GM12878 (cell line): ENCODE measurements around the gene SLC25A44. TPM values are rescaled to one million over a fixed set of nuclear protein-coding genes. Genes with fewer than 3 reads are reported as not detected.

ENCODE experiments used
- ATAC-seq: fragments of 200-7000 bp; cut with Tn5 transposase; 3 replicates; pipeline ENCODE4 v1.9.1; 2020; ENCODE audit warnings: mild to moderate bottlenecking, moderate library complexity
- BruUV-seq: library from RNA; stranded (reverse); fragments of 400-500 nt; replicated peaks from 2 replicates; lab custom pipeline; 2021; lab: Mats Ljungman, UMichigan
- CTCF ChIA-PET: fragments of 300-600 bp; sonication (Branson Sonifier 250); formaldehyde crosslinking; extraction: SDS; loops from one replicate; lab custom pipeline; 2021; ENCODE audit warnings: inconsistent platforms; lab: Yijun Ruan, JAX
- POLR2A ChIA-PET: fragments of 350-600 bp; formaldehyde crosslinking; extraction: SDS; loops from one replicate; lab custom pipeline; 2021; ENCODE audit warnings: inconsistent platforms; lab: Charles Lee
- RAD21 ChIA-PET: fragments of 300-600 bp; sonication (Branson Sonifier 250); formaldehyde crosslinking; loops from one replicate; lab custom pipeline; 2023; ENCODE audit warnings: antibody characterized with exemption; ENCODE audit not compliant: unreplicated experiment; lab: Charles Lee
- SMC1A ChIA-PET: fragments of 300-600 bp; sonication (Branson Sonifier 250); formaldehyde crosslinking; loops from one replicate; lab custom pipeline; 2023; ENCODE audit not compliant: unreplicated experiment, uncharacterized antibody; lab: Charles Lee
- DNase-seq: peaks from one replicate; pipeline ENCODE4 v3.0.0-alpha.2; 2011; ENCODE audit warnings: low read depth, low spot score
- FAIRE-seq: peaks from 3 replicates; lab custom pipeline; 2011; peaks lifted over from hg19 to GRCh38; lab: Jason Lieb, UNC
- H2AFZ ChIP-seq: 2 replicates; pipeline ENCODE4 v1.6.0; 2011; ENCODE audit warnings: low read depth, low read length, control low read depth; ENCODE audit not compliant: control insufficient read depth
- H3K27ac ChIP-seq: 2 replicates; pipeline ENCODE4 v1.5.1; 2011; ENCODE audit warnings: control low read depth; ENCODE audit not compliant: control insufficient read depth, insufficient read depth
- H3K27me3 ChIP-seq, 2 experiments: replicated peaks in 1 of 2; 2 replicates each; pipeline versions ENCODE4 v1.6.0 to v1.6.1; 2011; ENCODE audit warnings: low read length in 1 of 2; ENCODE audit not compliant: control insufficient read depth in 2 of 2, insufficient read depth in 2 of 2
- H3K36me3 ChIP-seq, 2 experiments: 2 replicates each; pipeline ENCODE4 v1.5.1; 2011; ENCODE audit warnings: low read length in 1 of 2; ENCODE audit not compliant: control insufficient read depth in 2 of 2, insufficient read depth in 2 of 2
- H3K4me1 ChIP-seq: 2 replicates; pipeline ENCODE4 v1.6.1; 2011; ENCODE audit warnings: mild to moderate bottlenecking, low read length, moderate library complexity, mixed read lengths; ENCODE audit not compliant: control insufficient read depth, insufficient read depth
- H3K4me2 ChIP-seq: 2 replicates; pipeline ENCODE4 v1.6.0; 2011; ENCODE audit warnings: control low read depth; ENCODE audit not compliant: control insufficient read depth, insufficient read depth
- H3K4me3 ChIP-seq: fragments of 200-600 bp; sonication (generic); 2 replicates; pipeline ENCODE4 v1.5.1; 2016
- H3K79me2 ChIP-seq: 2 replicates; pipeline ENCODE4 v1.6.0; 2011; ENCODE audit warnings: low read length; ENCODE audit not compliant: control insufficient read depth, insufficient read depth
- H3K9ac ChIP-seq: 2 replicates; pipeline ENCODE4 v1.8.0; 2011; ENCODE audit warnings: low read length, control low read depth, mixed read lengths; ENCODE audit not compliant: control insufficient read depth, insufficient read depth
- H3K9me3 ChIP-seq: replicated peaks from 3 replicates; pipeline ENCODE4 v1.5.1; 2011; ENCODE audit warnings: mild to moderate bottlenecking, low read length; ENCODE audit not compliant: control insufficient read depth, insufficient read depth
- H4K20me1 ChIP-seq: 2 replicates; pipeline ENCODE4 v1.6.0; 2011; ENCODE audit not compliant: control insufficient read depth, insufficient read depth
- RAD51 ChIP-seq: fragments of 450-650 bp; IDR thresholded peaks from 2 replicates; pipeline ENCODE4 v1.6.1; 2016; ENCODE audit warnings: moderate library complexity, mild to moderate bottlenecking, inconsistent platforms
- WGBS: methylation state at CpG from one replicate; pipeline ENCODE4 v1.1.6; 2016; ENCODE audit warnings: low lambda C conversion rate; ENCODE audit not compliant: insufficient replicate concordance, insufficient coverage; ENCODE audit errors: missing lambda C conversion rate; 5-methylcytosine and 5-hydroxymethylcytosine counted together
- in situ Hi-C: fragments of 300-500 bp; cut with MboI; formaldehyde crosslinking; loops from 9 replicates; pipeline ENCODE4 v1.14.3; 2018; ENCODE audit warnings: mixed read lengths
- intact Hi-C: fragments of 100-400 bp; cut with micrococcal nuclease; formaldehyde crosslinking; loops from one replicate; pipeline ENCODE4 v1.14.2; 2022; ENCODE audit not compliant: unreplicated experiment
- polyA plus RNA-seq, 11 experiments: library from polyadenylated mRNA; depleted of rRNA in 4 of 11; unstranded in 6 of 11; stranded (reverse) in 5 of 11; fragments of >200 nt; fragmentation: Nextera tagmentation in 4 of 11; fragmentation: Illumina TruSeq in 1 of 11; extraction: Ambion mirVana in 4 of 11; extraction: Trizol in 1 of 11; gene quantifications; 1 replicate in 1 of 11; 2 replicates in 10 of 11; pipeline versions ENCODE4 v1.2.1 to v1.2.3, GENCODE V29; 2011 to 2016; ENCODE audit warnings: inconsistent platforms in 2 of 11, missing spikeins in 2 of 11, low read depth in 1 of 11
- total RNA-seq, 4 experiments: library from RNA; depleted of rRNA in 3 of 4; stranded (reverse); fragments of >200 nt in 3 of 4; fragmentation: Illumina TruSeq in 1 of 4; extraction: Trizol in 1 of 4; gene quantifications; 2 replicates each; pipeline versions ENCODE4 v1.2.1 to v1.2.3, GENCODE V29; 2013 to 2021
- TF ChIP-seq, protein P1 (sequence below): fragments of 450-650 bp; IDR thresholded peaks from 2 replicates; pipeline ENCODE4 v1.6.1; 2017; ENCODE audit warnings: mild to moderate bottlenecking, moderate library complexity

SLC25A44 gene
- total and polyA plus RNA-seq, 10 of the 15 experiments (the other 5 are each of a cell fraction or from before 2014, with no cell fraction given), result 7.1 to 43.3 (median 30.4) TPM

DNA sequence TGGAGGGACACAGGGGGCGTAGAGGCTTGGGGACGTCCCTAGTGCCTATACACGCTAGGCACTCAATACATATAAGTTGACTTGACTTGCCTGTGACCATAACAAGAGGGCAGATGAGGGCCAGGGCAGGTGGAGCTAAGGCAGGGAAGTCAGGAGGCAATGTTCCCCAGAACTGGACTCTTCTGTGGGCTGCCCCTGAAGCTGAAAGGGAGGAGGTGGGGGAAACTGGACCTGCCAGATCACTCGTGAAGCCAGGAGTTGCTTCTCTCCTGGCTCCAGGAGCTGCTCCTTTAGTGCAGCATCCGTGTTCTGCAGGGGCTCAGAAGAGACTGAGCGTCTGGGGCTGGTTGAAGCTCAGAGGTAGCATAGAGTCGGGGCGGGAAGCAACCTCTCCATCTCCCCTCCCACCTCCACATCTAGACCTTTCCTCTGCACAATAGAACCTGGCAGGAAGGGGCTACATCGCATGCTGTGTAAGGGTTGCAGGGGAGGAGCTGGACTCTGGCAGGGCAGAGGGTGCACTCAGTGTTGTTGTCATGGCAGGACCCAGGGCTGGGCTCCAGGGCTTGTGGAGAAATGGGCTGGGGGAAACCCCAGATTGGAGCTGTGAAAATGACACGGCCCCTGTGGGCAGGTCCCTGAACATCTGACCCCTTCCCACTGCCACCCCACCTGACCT lies 43.4 kb upstream of the SLC25A44 start:
- no peaks in the 10 kb centered on the region for H3K36me3 ChIP-seq
- H3K4me2 ChIP-seq, result peak overlapping the region; percentile 95
- peak overlapping the region; percentile 15; the same call in 1 of the 2 replicates for H3K9ac ChIP-seq
- intact Hi-C loops (no loop called here), in situ Hi-C loops (no loop called here)
- H2AFZ ChIP-seq, result no peak overlapping the region
- 20% methylated on average over 10 of the region's 10 CpGs for WGBS
- no peaks in the 10 kb centered on the region for H3K9me3 ChIP-seq
- POLR2A ChIA-PET, result interaction anchor here (0.7 to 11.7 kb wide), 7 partner anchors 10 to 338 kb away, joined by 3 to 158 read pairs (median 9); partner anchors contain the start of genes PMF1 and SLC25A44
- peaks cover 84% of the 10 kb centered on the region for H3K4me1 ChIP-seq
- RAD21 ChIA-PET, result interaction anchor here (0.7 to 17.9 kb wide), 17 partner anchors 9 to 350 kb away, joined by 3 to 361 read pairs (median 5); partner anchors contain the start of genes LMNA, MEF2D, PMF1 and SLC25A44
- no peak for DNase-seq
- CTCF ChIA-PET, result interaction anchor here (1.0 to 16.8 kb wide), 12 partner anchors 9 to 169 kb away, joined by 3 to 502 read pairs (median 5); partner anchors contain the start of genes PMF1 and SLC25A44
- peak overlapping the region; percentile 82 for H3K27ac ChIP-seq
- H3K27me3 ChIP-seq, result no peaks in the 10 kb centered on the region
- no TSS peak for BruUV-seq
- H4K20me1 ChIP-seq, result no peaks in the 10 kb centered on the region
- H3K79me2 ChIP-seq, result peaks cover 21% of the 10 kb centered on the region
- ATAC-seq, result peak; percentile 8
- no peak for FAIRE-seq
- TF ChIP-seq, protein P1, sequence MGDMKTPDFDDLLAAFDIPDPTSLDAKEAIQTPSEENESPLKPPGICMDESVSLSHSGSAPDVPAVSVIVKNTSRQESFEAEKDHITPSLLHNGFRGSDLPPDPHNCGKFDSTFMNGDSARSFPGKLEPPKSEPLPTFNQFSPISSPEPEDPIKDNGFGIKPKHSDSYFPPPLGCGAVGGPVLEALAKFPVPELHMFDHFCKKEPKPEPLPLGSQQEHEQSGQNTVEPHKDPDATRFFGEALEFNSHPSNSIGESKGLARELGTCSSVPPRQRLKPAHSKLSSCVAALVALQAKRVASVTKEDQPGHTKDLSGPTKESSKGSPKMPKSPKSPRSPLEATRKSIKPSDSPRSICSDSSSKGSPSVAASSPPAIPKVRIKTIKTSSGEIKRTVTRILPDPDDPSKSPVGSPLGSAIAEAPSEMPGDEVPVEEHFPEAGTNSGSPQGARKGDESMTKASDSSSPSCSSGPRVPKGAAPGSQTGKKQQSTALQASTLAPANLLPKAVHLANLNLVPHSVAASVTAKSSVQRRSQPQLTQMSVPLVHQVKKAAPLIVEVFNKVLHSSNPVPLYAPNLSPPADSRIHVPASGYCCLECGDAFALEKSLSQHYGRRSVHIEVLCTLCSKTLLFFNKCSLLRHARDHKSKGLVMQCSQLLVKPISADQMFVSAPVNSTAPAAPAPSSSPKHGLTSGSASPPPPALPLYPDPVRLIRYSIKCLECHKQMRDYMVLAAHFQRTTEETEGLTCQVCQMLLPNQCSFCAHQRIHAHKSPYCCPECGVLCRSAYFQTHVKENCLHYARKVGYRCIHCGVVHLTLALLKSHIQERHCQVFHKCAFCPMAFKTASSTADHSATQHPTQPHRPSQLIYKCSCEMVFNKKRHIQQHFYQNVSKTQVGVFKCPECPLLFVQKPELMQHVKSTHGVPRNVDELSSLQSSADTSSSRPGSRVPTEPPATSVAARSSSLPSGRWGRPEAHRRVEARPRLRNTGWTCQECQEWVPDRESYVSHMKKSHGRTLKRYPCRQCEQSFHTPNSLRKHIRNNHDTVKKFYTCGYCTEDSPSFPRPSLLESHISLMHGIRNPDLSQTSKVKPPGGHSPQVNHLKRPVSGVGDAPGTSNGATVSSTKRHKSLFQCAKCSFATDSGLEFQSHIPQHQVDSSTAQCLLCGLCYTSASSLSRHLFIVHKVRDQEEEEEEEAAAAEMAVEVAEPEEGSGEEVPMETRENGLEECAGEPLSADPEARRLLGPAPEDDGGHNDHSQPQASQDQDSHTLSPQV, result no peak
- TF ChIP-seq RAD51, result 0 out of 2 replicates have a peak, but pooled peaks have one; percentile 26
- TF ChIP-seq, all 136 proteins: peak for 1
- H3K4me3 ChIP-seq, result peak overlapping the region; percentile 52
- SMC1A ChIA-PET, result interaction anchor here (0.7 to 22.3 kb wide), 12 partner anchors 14 to 132 kb away, joined by 3 to 411 read pairs (median 4); partner anchors contain the start of genes PMF1, SLC25A44 and SMG5
